HepG2 (cell line): Measurements from ENCODE around the gene PSMB10. TPM values are rescaled to one million over a fixed set of nuclear protein-coding genes. Genes with fewer than 3 reads are reported as not detected.

Experiments
- FOXM1 ChIP-seq: sonication (generic); formaldehyde crosslinking; IDR thresholded peaks from 2 replicates; pipeline ENCODE4 v1.5.0; 2020; ENCODE audit warnings: missing genetic modification reagents
- GTF3A ChIP-seq: sonication (generic); formaldehyde crosslinking; conservative IDR thresholded peaks from 2 replicates; pipeline ENCODE4 v1.4.0; 2020; ENCODE audit warnings: mild to moderate bottlenecking, missing genetic modification reagents
- HDAC1 ChIP-seq: sonication (generic); formaldehyde crosslinking; IDR thresholded peaks from 2 replicates; pipeline ENCODE4 v1.5.1; 2020; ENCODE audit warnings: mild to moderate bottlenecking, missing genetic modification reagents
- KLF12 ChIP-seq: sonication (generic); formaldehyde crosslinking; IDR thresholded peaks from 2 replicates; pipeline ENCODE4 v1.4.0; 2020; ENCODE audit warnings: missing genetic modification reagents, borderline replicate concordance
- MEF2D ChIP-seq: sonication (generic); formaldehyde crosslinking; IDR thresholded peaks from 2 replicates; pipeline ENCODE4 v1.5.1; 2020; ENCODE audit warnings: mild to moderate bottlenecking, missing genetic modification reagents
- MTF2 ChIP-seq: sonication (generic); formaldehyde crosslinking; IDR thresholded peaks from 2 replicates; pipeline ENCODE4 v1.5.0; 2020; ENCODE audit warnings: missing genetic modification reagents, borderline replicate concordance
- PRMT3 ChIP-seq: sonication (generic); formaldehyde crosslinking; IDR thresholded peaks from 2 replicates; pipeline ENCODE4 v1.8.1; 2022; ENCODE audit warnings: low read depth, mild to moderate bottlenecking, moderate library complexity, missing genetic modification reagents, borderline replicate concordance
- PTBP1 ChIP-seq: fragments of 200-400 bp; formaldehyde crosslinking; IDR thresholded peaks from 2 replicates; pipeline ENCODE4 v1.6.1; 2018; ENCODE audit warnings: low read length, low read depth; ENCODE audit not compliant: poor library complexity, severe bottlenecking
- SP2 ChIP-seq: sonication (generic); formaldehyde crosslinking; IDR thresholded peaks from 2 replicates; pipeline ENCODE4 v1.5.1; 2020; ENCODE audit warnings: mild to moderate bottlenecking, missing genetic modification reagents
- ZFP41 ChIP-seq: sonication (generic); formaldehyde crosslinking; IDR thresholded peaks from 2 replicates; pipeline ENCODE4 v1.4.0; 2020; ENCODE audit warnings: mild to moderate bottlenecking, missing genetic modification reagents, borderline replicate concordance
- ZNF441 ChIP-seq: sonication (generic); formaldehyde crosslinking; IDR thresholded peaks from 2 replicates; pipeline ENCODE4 v1.7.0; 2021; ENCODE audit warnings: missing genetic modification reagents, borderline replicate concordance
- ZNF552 ChIP-seq: sonication (generic); formaldehyde crosslinking; IDR thresholded peaks from 2 replicates; pipeline ENCODE4 v1.9.0; 2022; ENCODE audit warnings: missing genetic modification reagents, mild to moderate bottlenecking, borderline replicate concordance
- ZNF776 ChIP-seq: sonication (generic); formaldehyde crosslinking; IDR thresholded peaks from 2 replicates; pipeline ENCODE4 v1.4.0; 2020; ENCODE audit warnings: mild to moderate bottlenecking, missing genetic modification reagents
- ZNF841 ChIP-seq: sonication (generic); formaldehyde crosslinking; IDR thresholded peaks from 2 replicates; pipeline ENCODE4 v1.8.1; 2023; ENCODE audit warnings: missing genetic modification reagents, borderline replicate concordance
- polyA plus RNA-seq, 8 experiments: library from polyadenylated mRNA; depleted of rRNA in 3 of 8; stranded (reverse) in 7 of 8; unstranded in 1 of 8; fragments of >200 nt; fragmentation: Illumina TruSeq in 4 of 8; extraction: Trizol in 4 of 8; gene quantifications; 2 replicates each; pipeline versions ENCODE4 v1.2.1 to v1.2.3, GENCODE V29; 2011 to 2016; ENCODE audit warnings: low read depth in 4 of 8, missing spikeins in 1 of 8, mixed read lengths in 1 of 8; ENCODE audit not compliant: insufficient read depth in 1 of 8
- total RNA-seq, 5 experiments: library from RNA; depleted of rRNA; stranded (reverse); fragments of >200 nt; fragmentation: Illumina TruSeq; extraction: Trizol; gene quantifications; 2 replicates each; pipeline ENCODE4 v1.2.3, GENCODE V29; 2016; ENCODE audit warnings: low read depth in 1 of 5
- TF ChIP-seq, protein P1 (sequence below), 2 experiments: sonication (generic) in 1 of 2; formaldehyde crosslinking in 1 of 2; IDR thresholded peaks; 2 replicates each; pipeline versions ENCODE4 v1.5.1 to v1.6.1; 2011 to 2020; ENCODE audit warnings: borderline replicate concordance in 1 of 2, low read depth in 1 of 2, low read length in 1 of 2, mild to moderate bottlenecking in 1 of 2, missing genetic modification reagents in 1 of 2, moderate library complexity in 1 of 2
- TF ChIP-seq, protein P2 (sequence below): sonication (generic); formaldehyde crosslinking; IDR thresholded peaks from 2 replicates; pipeline ENCODE4 v1.8.1; 2023; ENCODE audit warnings: missing genetic modification reagents, inconsistent platforms, borderline replicate concordance

Gene PSMB10
- total and polyA plus RNA-seq, 2 of the 13 experiments (the other 11 are each of a cell fraction or from before 2014, with no cell fraction given): 12.7 to 65.9 TPM

DNA sequence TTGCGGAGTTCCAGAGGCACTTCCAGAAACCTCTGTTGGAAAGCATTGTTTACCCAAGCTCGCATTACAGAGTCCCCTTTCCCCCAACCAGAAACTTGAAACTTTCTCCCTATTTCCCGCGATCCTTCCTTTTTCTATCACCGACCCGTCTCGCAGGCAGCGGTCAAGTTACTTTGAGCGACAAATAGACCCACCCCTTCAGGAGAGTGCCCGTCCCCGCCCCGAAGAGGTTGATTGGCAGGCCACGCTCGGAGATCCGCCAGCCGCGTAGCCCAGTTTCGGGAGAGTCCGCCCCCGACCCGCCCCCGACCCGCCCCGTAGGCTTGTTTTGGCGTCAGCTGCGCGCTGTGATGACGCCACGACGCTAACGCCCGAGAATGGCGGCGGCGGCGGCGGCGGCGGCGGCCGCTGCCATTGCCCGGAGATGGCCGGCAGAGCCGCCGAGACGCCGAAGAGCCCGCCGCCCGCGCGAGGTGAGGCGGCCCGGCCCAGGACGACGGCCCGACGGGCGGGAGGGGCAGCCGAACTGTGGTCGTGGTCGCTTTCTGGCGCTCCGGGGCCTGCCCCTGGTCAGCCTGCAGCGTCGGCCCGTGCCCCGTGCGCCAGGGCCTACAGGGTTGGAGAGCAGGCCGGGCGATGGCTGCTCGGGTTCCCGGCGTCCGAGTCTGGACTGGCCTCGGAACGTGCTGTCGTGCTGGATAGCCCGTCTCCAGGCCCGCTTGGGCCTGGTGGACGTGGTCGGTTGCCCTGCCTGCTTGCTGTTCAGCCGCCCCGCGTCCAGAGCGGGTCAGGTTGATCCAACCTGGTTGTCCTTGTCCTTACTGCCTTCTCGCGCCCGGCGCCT, 43.5 kb downstream of the PSMB10 start, which contains the start of gene PSKH1 (continued):
- TF ChIP-seq, protein P1, sequence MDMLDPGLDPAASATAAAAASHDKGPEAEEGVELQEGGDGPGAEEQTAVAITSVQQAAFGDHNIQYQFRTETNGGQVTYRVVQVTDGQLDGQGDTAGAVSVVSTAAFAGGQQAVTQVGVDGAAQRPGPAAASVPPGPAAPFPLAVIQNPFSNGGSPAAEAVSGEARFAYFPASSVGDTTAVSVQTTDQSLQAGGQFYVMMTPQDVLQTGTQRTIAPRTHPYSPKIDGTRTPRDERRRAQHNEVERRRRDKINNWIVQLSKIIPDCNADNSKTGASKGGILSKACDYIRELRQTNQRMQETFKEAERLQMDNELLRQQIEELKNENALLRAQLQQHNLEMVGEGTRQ (IDR thresholded peaks at IDR 0.05; ENCODE audit: low read depth, low read length): no peak
- TF ChIP-seq, protein P1 (CRISPR knock-in tag; IDR thresholded peaks at IDR 0.05; ENCODE audit: borderline replicate concordance): 0 out of 2 replicates have a peak, but pooled peaks have one; percentile 10
- TF ChIP-seq HDAC1 (CRISPR knock-in tag) (peak; percentile 67), SP2 (peak; percentile 88), MTF2 (CRISPR knock-in tag) (no peak), PRMT3 (CRISPR knock-in tag) (no peak), ZNF841 (CRISPR knock-in tag) (no peak), ZNF552 (CRISPR knock-in tag) (0 out of 2 replicates have a peak, but pooled peaks have one; percentile 24), ZNF776 (CRISPR knock-in tag) (peak; percentile 93; the same call in 1 of the 2 replicates), GTF3A (CRISPR knock-in tag) (no peak; the same call in 1 of the 2 replicates), ZFP41 (CRISPR knock-in tag) (no peak; the same call in 1 of the 2 replicates), ZNF441 (CRISPR knock-in tag) (peak; percentile 11; the same call in 1 of the 2 replicates), MEF2D (CRISPR knock-in tag) (no peak), KLF12 (peak; percentile 92), FOXM1 (CRISPR knock-in tag) (peak; percentile 87; the same call in 1 of the 2 replicates), PTBP1 (no peak)
- TF ChIP-seq, protein P2, sequence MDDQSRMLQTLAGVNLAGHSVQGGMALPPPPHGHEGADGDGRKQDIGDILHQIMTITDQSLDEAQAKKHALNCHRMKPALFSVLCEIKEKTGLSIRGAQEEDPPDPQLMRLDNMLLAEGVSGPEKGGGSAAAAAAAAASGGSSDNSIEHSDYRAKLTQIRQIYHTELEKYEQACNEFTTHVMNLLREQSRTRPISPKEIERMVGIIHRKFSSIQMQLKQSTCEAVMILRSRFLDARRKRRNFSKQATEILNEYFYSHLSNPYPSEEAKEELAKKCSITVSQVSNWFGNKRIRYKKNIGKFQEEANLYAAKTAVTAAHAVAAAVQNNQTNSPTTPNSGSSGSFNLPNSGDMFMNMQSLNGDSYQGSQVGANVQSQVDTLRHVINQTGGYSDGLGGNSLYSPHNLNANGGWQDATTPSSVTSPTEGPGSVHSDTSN: no peak; the same call in 1 of the 2 replicates
